ENCODE measurements around the gene NHSL2.

Gene NHSL2

DNA sequence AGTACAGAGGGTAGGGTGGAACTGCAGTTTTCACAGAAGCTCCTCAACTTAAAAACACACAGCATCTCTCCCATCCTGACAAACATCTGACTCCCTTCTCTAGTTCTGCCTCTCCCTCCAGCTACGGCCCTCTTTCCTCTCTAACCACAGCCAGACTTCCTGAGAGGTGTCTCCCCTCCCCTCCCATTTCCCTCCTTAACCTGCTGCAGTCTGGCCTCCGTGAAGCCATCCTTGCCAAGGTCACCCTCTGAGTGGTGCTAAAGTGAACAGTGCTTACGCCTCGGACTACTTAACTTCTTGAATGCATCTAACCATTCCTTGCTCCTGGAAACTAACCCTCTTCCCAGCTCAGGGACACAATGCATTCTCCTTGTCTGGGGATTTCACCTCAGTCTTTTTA, 167.8 kb downstream of the NHSL2 start:
- no peak for DNase-seq (ENCODE audit: low spot score)

GRCh38 chrX:72079607-72080006, 169.0 kb downstream of the NHSL2 start:
- no peak for DNase-seq (ENCODE audit: low spot score)

GRCh38 chrX:72080150-72080549, 169.5 kb downstream of the NHSL2 start:
- DNase-seq (ENCODE audit: low spot score), result no peak

- no peak for DNase-seq (ENCODE audit: low spot score)
These were observed 170.2 kb downstream of the NHSL2 start for GRCh38 chrX:72080800-72081199.

- DNase-seq (ENCODE audit: low spot score), result no peak
These were observed 171.1 kb downstream of the NHSL2 start for GRCh38 chrX:72081605-72082320.

DNA sequence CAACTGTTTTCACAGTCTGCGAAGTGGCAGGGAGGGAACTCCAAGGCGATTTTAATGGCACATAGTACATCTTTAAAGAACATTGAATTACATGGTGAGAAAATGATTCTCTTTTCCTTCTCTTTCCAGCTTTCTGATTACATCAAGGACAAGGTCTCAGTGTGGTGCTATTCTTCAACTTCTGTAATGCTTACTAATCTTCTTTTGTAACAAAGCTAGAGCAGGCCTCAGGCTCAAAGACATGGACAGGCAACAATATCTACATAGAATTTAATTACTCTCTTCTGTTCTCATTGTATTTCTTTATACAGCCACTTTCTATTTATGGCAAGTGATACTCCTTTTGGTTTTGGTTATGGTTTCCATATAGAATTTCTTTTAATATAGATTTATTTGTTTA, 172.6 kb downstream of the NHSL2 start:
- DNase-seq (ENCODE audit: low spot score), result no peak

GRCh38 chrX:72084114-72084513, 173.5 kb downstream of the NHSL2 start:
- DNase-seq (ENCODE audit: low spot score), result no peak

DNA sequence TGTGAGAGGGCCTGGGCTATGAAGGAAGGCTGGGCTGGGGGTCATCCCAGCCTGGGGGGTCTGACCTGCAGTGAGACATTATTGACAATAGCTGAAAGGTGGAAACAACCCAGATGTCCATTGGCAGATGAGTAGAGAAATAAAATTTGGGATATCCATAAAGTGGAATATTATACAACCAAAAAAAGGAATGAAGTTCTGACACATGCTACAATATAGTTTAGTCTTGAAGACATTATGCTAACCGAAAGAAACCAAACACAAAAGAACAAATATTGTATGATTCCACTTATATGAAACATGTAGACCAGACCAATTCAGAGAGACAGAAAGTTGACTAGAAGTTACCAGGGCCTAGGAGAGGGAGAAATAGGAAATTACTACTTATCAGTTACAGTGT, 176.3 kb downstream of the NHSL2 start:
- DNase-seq (ENCODE audit: low spot score), result no peak

- DNase-seq (ENCODE audit: low spot score), result no peak
These were observed 178.1 kb downstream of the NHSL2 start for GRCh38 chrX:72088761-72089160.

GRCh38 chrX:72089254-72089653, 178.6 kb downstream of the NHSL2 start:
- no peak for DNase-seq (ENCODE audit: low spot score)

DNA sequence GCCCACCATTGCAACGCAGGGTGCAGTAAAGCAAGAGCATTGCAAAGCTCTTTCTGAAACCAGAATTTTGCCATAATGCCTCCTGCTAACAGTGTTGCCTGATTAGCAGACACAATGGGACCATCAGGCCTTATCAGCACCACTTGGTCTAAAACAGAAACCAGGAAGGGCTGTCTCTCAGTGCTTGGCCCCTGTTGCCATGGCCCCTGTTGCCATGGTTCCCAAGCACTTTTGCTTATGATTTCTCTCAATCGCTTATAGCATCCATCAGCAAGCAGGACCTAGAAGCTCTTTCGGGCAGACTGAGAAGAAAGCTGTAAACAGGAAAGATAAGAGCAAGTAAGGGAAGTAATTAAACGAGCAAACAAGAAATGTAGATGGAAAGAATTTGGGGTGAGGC, 184.2 kb downstream of the NHSL2 start:
- DNase-seq (ENCODE audit: low spot score), result no peak

DNA sequence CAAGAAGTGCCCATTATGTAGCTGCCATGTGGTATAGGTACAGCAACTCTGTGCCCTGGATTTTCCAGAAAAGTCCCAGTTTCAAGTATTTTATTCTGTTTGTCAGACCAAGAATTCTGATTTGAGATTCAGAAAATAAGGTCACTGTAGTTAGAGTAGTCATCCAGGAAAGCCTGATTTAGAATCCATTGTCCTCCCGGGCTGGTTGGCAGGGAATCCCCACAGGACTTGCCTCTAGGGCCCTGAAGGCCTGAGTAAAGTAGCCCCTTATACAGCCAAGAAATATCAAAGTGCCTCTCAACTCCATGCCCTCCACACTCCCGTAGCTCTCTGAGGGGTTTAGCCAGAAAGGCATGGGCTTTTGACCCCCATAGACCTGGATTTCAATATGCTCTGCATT, 184.7 kb downstream of the NHSL2 start:
- DNase-seq (ENCODE audit: low spot score), result no peak

- DNase-seq (ENCODE audit: low spot score), result no peak
These were observed 186.5 kb downstream of the NHSL2 start for GRCh38 chrX:72097098-72097497.

DNA sequence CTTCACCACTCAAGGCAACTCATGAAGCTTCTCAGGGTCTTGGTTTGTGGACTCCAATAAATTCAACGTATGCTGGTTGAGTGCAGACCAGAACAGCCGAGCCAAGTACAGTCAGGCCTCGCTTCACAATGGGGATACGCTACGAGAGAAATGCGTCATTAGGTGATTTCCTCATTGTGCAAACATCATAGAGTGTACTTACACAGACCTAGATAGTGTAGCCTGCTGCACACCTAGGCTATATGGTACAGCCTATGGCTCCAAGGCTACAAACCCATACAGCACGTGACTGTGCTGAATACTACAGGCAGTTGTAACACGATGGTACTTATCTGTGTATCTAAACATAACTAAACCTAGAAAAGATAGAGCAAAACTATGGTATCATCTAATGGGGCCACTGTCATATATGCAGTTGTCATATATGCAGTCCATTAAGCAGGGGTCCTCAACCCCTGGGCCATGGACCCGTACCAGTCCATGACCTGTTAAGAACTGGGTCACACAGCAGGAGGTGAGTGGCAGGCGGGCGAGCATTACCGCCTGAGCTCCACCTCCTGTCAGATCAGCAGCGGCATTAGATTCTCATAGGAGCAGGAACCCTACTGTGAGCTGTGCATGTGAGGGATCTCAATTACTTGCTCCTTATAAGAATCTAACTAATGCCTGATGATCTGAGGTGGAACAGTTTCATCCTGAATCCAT, 189.6 kb downstream of the NHSL2 start:
- no peak for DNase-seq (ENCODE audit: low spot score)

DNA sequence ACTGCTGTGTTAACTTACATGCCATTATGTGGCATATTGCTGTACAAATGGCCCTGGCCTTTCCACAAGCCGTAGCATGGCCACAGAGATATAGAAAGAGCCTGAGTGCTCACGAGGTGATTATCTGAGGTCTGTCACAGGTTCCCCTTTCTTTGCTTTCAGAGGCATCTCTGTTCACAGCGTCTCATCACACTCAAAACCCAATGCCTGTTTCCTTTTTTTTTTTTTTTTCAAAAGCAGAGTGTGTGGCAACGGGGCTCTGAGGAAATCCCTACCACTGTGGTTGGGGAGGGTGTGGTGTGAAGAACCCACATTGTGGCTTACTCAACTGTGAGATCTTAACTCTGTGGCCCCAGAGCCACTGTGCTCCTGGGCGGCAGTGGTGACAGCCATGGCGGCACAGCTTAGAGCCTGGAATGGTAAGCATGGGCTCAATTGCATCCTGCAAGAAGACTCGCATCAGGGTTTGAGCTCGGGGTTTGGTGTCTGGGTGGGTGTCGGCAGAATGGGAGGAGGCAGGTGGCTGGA, 190.2 kb downstream of the NHSL2 start:
- DNase-seq (ENCODE audit: low spot score), result no peak

GRCh38 chrX:72101597-72102037, 191.0 kb downstream of the NHSL2 start:
- no peak for DNase-seq (ENCODE audit: low spot score)

GRCh38 chrX:72102126-72102525, 191.5 kb downstream of the NHSL2 start:
- no peak for DNase-seq (ENCODE audit: low spot score)

DNA sequence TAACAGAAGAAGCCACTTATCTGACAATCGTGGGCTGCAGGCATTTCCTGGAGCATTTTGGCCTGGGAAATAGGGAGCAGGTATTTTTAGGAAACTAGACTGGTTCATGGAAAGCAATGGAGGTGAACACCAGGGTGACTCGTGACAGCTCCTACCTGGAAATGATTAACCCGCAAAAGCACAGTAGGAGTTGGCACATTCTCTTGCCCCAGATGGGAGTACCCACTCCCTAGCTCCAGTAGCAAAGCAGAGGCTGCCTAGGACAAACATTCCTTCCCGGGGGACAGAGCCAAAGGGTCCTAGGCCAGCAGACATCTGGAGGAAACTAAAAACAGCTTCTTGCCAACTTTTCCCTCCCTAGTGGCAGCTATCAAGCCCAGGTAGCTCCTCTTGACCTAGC, 192.1 kb downstream of the NHSL2 start:
- no peak for DNase-seq (ENCODE audit: low spot score)

GRCh38 chrX:72105436-72105835, 194.8 kb downstream of the NHSL2 start:
- no peak for DNase-seq (ENCODE audit: low spot score)

GRCh38 chrX:72107320-72107719, 196.7 kb downstream of the NHSL2 start:
- no peak for DNase-seq (ENCODE audit: low spot score)

- no peak for DNase-seq (ENCODE audit: low spot score)
These were observed 197.4 kb downstream of the NHSL2 start for GRCh38 chrX:72107841-72108595.

- DNase-seq (ENCODE audit: low spot score), result no peak
These were observed 198.0 kb downstream of the NHSL2 start for GRCh38 chrX:72108666-72109065.
